Measurements from ENCODE around the gene IL11RA.

Gene IL11RA

DNA sequence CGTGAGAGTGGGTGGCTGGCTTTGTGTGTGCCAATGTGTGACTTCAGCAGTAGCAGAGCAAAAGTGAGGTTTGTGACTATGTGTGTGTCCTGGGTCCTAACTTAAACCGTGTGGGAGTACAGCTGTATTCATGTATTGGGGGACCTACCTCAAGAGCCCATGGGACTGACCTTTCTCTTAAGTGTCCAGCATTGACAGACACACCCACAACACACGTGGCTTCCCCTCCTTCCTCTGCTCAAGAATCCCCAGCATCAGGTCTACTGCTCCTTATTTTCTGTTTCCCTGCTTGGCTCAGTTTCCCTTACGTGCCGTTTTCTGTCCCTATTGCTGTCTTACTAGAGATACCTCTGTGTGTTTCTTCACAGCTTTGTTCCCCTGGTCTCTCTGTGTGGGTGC lies 616 bp downstream of the IL11RA start:
- FAIRE-seq (no peak), DNase-seq (ENCODE audit: low spot score) (no peak)

DNA sequence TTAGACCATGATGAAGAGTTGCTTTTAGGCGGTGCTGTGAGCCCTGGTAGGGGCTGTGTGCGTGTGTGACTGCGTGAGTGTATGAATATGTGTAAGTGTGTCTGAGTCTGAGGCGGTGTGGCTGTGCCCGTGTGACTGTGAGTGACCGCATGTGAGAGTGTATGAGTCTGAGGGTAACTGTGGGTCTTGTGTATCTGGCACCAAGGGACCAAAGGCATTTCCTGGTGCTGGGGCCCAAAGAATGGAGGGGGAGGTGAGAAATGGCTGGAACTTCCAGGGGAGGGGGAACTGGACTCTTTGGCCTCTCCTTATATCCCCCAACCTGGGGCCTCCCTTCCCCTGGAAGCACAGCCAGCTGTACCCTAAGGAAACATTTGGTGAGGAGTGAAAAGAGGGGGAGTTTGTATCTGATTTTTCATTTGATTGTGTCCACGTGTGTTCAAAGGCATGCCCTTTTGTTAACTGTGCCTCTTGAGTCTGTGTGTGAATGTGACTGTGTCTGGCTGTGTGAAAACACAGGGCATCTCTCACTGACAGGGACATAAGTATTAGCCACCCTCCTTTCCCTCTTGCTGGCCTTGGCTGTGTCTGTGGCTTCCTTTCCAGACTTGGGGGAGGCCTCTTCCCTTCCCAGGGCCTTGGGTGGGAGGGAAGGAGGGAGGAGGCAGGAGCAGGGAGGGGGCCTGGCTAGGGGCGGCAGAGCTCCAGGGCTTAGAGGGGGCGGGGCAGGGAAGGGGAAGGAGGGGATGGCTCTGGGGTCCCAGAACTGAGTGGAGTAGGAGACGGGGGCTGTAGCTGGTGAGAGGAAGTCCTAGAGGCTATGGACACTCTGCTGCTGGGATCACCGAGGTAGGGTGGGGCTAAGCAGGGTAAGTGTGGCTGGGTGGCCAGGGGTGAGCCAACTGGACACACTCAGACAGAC lies 1.4 kb downstream of the IL11RA start:
- DNase-seq (ENCODE audit: low spot score) = no peak
- peak; percentile 17 for FAIRE-seq

GRCh38 chr9:34654323-34655051 lies 2.5 kb downstream of the IL11RA start:
- DNase-seq (ENCODE audit: low spot score) (no peak), FAIRE-seq (no peak)

GRCh38 chr9:34655394-34655793 lies 3.4 kb downstream of the IL11RA start:
- no peak for FAIRE-seq
- DNase-seq (ENCODE audit: low spot score) = no peak

- FAIRE-seq = no peak
- DNase-seq (ENCODE audit: low spot score) = no peak
These were observed 5.0 kb downstream of the IL11RA start for GRCh38 chr9:34656992-34657391.

DNA sequence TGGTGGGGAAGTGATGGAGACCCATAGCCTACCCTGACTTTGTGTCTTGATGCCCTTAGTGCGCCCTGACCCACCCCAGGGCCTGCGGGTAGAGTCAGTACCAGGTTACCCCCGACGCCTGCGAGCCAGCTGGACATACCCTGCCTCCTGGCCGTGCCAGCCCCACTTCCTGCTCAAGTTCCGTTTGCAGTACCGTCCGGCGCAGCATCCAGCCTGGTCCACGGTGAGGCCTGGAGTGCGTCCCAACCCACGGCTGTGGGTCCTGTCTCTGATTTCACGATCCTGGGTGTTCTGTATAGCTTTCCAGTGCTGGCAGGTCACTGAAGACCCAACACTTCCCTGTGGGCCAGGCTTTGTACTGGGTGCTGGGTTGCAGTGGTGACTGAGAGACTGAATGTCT lies 6.5 kb downstream of the IL11RA start:
- FAIRE-seq = no peak
- no peak for DNase-seq (ENCODE audit: low spot score)

- DNase-seq (ENCODE audit: low spot score) = no peak
- FAIRE-seq = peak; percentile 48
These were observed 7.7 kb downstream of the IL11RA start for GRCh38 chr9:34659592-34660253.

- DNase-seq (ENCODE audit: low spot score) (no peak), FAIRE-seq (no peak)
These were observed 10.7 kb downstream of the IL11RA start, which contains the start of gene CCL27 for GRCh38 chr9:34662526-34663302. Gene CCL27, minus strand, starts transcription at chr9:34662657. Its CDS starts 24 bp downstream, at chr9:34662633.

- FAIRE-seq (no peak), DNase-seq (ENCODE audit: low spot score) (no peak)
These were observed 11.3 kb downstream of the IL11RA start for GRCh38 chr9:34663303-34663605.

DNA sequence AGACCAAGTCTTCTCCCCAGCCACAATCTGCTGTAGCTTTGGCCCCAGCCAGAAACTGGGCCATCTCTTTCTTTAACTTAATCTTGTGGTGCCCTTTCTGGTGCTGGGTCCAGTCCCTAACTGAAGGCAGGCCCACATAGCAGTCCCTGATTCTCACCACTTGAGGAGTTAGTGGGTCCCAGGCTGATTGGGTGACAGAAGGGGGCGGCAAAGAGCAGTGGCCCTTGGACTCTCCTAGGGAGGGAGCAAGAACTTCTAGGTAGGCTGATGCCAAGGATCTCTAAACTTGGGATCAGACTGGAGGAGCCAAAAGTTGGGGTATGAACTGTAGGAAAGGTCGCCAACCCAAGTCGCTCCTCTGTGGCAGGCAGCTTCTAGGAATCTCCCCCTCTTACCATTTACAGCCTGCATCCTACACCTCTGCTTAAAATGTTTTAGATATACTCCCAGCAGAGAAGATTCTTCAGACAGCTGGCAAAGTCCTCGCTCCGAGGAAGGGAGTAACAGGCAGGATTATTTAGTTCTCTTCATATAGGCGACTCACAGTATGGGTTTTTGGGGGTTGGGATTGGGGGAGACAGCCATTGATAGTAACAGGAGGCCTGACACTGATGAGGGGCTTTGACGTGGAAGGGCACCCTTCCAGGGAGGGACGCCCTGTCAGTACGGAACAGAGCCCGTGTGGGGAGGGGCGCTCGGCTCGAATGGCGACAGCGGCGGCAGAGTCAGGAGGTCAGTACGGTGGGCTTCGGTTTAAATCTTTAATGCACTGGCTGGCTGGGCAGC lies 12.5 kb downstream of the IL11RA start:
- DNase-seq (ENCODE audit: low spot score) = peak; percentile 77
- no peak for FAIRE-seq

DNA sequence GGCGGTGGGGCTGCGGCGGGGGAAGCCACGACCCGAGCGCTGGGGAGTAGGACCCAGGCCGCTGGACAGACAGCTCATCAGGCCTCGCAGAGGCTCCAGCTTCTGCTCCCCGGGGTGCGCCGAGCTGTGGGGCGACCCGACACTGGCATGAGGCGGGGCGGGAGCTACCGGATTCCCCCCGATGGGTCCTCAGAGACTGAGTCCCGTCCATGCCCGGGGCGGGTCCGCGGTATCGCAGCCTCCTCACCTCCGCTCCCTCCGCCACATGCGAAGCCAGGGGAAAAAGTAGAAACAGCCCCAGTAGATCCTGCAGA lies 13.0 kb downstream of the IL11RA start:
- DNase-seq (ENCODE audit: low spot score) (no peak), FAIRE-seq (no peak)

DNA sequence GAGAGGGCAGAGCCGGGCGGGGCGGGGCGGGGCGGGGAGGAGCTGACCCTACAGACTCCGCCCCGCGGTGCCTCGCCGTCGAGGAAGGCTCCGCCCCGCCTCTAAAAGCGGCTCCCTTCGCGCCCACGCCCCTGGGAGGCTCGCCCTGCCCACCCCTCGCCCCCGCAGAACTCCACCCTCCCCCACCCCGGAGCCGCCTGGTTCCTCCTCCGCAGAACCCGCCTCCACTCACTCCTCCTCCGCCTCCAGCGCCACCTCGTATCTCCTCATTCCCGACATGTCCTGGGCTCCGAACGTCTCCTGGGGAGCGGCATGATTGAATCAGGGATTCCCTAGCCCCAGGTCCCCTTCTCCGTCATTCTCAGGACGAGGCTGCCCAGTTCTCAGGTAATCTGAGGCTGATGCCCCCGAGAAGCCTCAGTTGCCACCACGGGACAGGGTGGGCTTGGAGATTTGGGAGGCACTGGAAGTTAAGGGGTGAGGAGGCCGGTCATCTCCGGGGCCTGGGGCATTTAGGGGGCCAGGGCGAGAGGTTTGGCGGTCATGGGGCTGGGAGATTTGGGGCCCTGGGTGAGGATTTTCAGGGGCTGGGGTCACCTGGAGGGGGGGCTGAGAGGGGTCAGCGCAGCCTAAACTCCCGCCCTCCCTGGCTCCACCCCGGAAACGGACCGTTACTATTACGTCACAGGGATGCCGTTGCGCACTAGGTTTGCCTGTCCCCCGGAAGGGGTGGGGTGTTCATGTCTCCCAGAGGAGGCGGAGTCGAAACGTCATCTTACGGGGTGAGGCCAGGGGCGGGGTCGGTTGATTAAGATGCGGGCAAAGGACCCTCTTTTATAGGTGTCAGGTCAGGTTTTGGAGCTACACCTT lies 13.6 kb downstream of the IL11RA start:
- peak; percentile 98 for DNase-seq (ENCODE audit: low spot score)

GRCh38 chr9:34669809-34670562 lies 18.0 kb downstream of the IL11RA start:
- DNase-seq (ENCODE audit: low spot score) (no peak), FAIRE-seq (no peak)

More for the DNA sequence above, 13.6 kb downstream of the IL11RA start:
- FAIRE-seq = peak; percentile 98

DNA sequence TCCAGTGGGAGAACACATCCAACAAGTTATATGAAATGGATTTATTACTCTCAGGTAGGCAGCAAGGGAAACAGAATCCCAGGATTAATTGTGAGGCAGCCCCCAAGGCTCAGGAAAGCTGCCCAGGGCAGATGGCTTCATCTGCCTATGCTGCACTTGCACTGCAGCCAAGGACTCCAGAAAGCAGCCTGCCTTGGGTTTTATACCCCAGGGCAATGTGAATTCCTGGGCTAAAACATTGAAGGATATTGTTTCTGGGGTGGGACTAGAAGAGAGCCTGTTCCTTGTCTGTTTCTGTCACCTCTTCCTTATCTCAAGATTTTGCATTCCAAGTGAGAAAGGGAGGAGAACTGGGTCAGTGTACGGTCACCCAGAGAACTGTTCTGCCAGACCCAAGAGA lies 19.3 kb downstream of the IL11RA start:
- DNase-seq (ENCODE audit: low spot score) (no peak), FAIRE-seq (no peak)

DNA sequence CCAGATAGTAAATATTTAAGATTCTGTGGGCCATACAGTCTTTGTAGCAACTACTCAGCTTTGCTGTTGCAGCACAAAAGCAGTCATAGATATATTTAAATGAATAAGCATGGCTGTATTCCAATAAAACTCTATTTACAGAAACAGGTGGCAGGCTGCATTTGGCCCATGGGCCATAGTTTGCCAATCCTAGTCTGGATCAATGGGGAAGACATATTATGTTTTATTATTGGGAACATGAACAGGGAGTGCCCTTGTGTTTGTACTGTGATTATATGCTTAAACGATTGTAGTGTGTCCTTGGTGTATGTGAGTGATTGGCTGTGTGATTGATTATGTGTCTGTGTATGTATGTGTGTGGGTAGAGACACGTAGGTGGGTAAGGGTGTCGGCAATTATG lies 22.5 kb downstream of the IL11RA start:
- DNase-seq (ENCODE audit: low spot score) (no peak), FAIRE-seq (peak; percentile 52)

DNA sequence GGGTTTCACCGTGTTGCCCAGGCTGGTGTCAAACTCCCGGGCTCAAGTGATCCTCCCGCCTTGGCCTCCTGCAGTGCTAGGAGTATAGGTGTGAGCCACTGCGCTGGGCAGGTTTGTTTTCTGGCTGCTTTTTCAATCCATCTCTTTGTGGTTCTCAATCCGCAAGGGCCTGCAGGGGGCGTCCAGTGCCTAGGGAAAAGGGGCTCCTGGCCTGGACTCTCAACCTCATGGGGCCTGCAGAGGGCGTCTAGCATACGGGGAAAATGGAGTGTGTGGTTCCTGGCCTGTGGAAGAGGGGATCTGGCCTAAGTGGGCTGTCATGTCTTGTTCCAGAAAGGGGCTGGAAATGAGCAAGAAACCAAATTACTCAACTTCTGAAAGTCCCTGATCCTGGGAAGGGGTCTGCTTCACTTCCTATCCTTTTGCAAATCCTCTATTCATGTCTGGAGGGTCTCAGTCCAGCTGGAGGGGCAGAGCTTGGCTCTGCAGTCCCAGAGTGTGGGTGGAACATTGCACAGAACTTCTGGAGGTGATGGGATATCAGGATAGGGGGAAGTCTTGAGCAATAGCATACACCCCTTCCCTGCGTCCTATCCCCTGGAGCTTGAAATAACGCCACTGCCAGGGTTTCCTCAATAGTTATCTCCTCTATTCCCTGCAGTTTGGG lies 23.2 kb downstream of the IL11RA start:
- DNase-seq (ENCODE audit: low spot score) = peak; percentile 73
- no peak for FAIRE-seq

- no peak for FAIRE-seq
- DNase-seq (ENCODE audit: low spot score) = no peak
These were observed 23.9 kb downstream of the IL11RA start for GRCh38 chr9:34675869-34676268.

- DNase-seq (ENCODE audit: low spot score) = no peak
- no peak for FAIRE-seq
These were observed 32.2 kb downstream of the IL11RA start for GRCh38 chr9:34684145-34684544.

Data from urothelium cell line (cell line).